Ectodermal cell (in vitro differentiated cells): ENCODE data around the gene METTL23.
"Not testable (repeated sequence)": the region's sequence is repeated elsewhere in the genome, so short reads cannot be mapped to it uniquely, and the experiment has no call there.

Source experiments
- H3K27ac ChIP-seq: 2 replicates; pipeline ENCODE4 v1.7.0; 2013; ENCODE audit warnings: mild to moderate bottlenecking, low read depth, low read length; ENCODE audit not compliant: insufficient read depth, poor library complexity, severe bottlenecking
- H3K27me3 ChIP-seq: 2 replicates; pipeline ENCODE4 v1.7.0; 2013; ENCODE audit warnings: mild to moderate bottlenecking, low read length; ENCODE audit not compliant: insufficient read depth, control insufficient read depth, poor library complexity, severe bottlenecking
- H3K36me3 ChIP-seq: one replicate; pipeline ENCODE4 v1.7.0; 2013; ENCODE audit warnings: low read length; ENCODE audit not compliant: control insufficient read depth, insufficient read depth
- H3K4me1 ChIP-seq: one replicate; pipeline ENCODE4 v1.7.0; 2013; ENCODE audit warnings: low read length; ENCODE audit not compliant: control insufficient read depth, insufficient read depth
- H3K4me3 ChIP-seq: 2 replicates; pipeline ENCODE4 v1.7.0; 2013; ENCODE audit warnings: low read depth, low read length, control low read depth; ENCODE audit not compliant: insufficient read depth
- H3K9me3 ChIP-seq: 2 replicates; pipeline ENCODE4 v1.7.0; 2013; ENCODE audit warnings: mild to moderate bottlenecking, low read length, moderate library complexity; ENCODE audit not compliant: control insufficient read depth
- WGBS, 2 experiments: methylation state at CpG; one replicate each; pipeline ENCODE4 v1.1.7; 2013; ENCODE audit warnings: missing lambda C conversion rate in 2 of 2; 5-methylcytosine and 5-hydroxymethylcytosine counted together

The METTL23 gene

GRCh38 chr17:76706817-76707216 is 19.8 kb upstream of the METTL23 start:
- Histone ChIP-seq H3K4me1 (peaks cover 26% of the 10 kb centered on the region), H3K36me3 (no peaks in the 10 kb centered on the region), H3K4me3 (no peak overlapping the region), H3K27me3 (peaks cover 30% of the 10 kb centered on the region), H3K9me3 (no peaks in the 10 kb centered on the region), H3K27ac (no peak overlapping the region)
- WGBS, 2 experiments = 95 to 98% methylated on average over 3 of the region's 3 CpGs

- peak overlapping the region; percentile 69 for H3K27ac ChIP-seq
- peaks cover 30% of the 10 kb centered on the region for H3K27me3 ChIP-seq
- WGBS, 2 experiments = 8 to 9% methylated on average over 14 of the region's 14 CpGs
- no peaks in the 10 kb centered on the region for H3K36me3 ChIP-seq
- H3K4me1 ChIP-seq = peaks cover 26% of the 10 kb centered on the region
- H3K4me3 ChIP-seq = no peak overlapping the region
- H3K9me3 ChIP-seq = no peaks in the 10 kb centered on the region
Observed at GRCh38 chr17:76707985-76708807, 18.4 kb upstream of the METTL23 start.

- Histone ChIP-seq H3K36me3 (no peaks in the 10 kb centered on the region), H3K27me3 (peaks cover 30% of the 10 kb centered on the region), H3K4me1 (peaks cover 26% of the 10 kb centered on the region), H3K4me3 (peak overlapping the region; percentile 50), H3K9me3 (no peaks in the 10 kb centered on the region), H3K27ac (peak overlapping the region; percentile 48)
- 13 to 14% methylated on average over 29 of the region's 29 CpGs for WGBS, 2 experiments
Observed at GRCh38 chr17:76709077-76709950, 17.3 kb upstream of the METTL23 start.

- H3K4me3 ChIP-seq = peak overlapping the region; percentile 50
- not testable (repeated sequence) for H3K36me3 ChIP-seq, H3K27ac ChIP-seq, H3K9me3 ChIP-seq
- WGBS, 2 experiments = 2 to 3% methylated on average over 40 to 42 of the region's 79 CpGs
- H3K4me1 ChIP-seq = peaks cover 26% of the 10 kb centered on the region
- H3K27me3 ChIP-seq = peaks cover 30% of the 10 kb centered on the region
Observed at GRCh38 chr17:76709951-76710862, 16.4 kb upstream of the METTL23 start.

- H3K4me1 ChIP-seq = peaks cover 26% of the 10 kb centered on the region
- WGBS, 2 experiments = 6 to 8% methylated on average over 55 to 56 of the region's 56 CpGs
- peak within 1 kb of the TSS; percentile 50 for H3K4me3 ChIP-seq
- no peak within 1 kb of the TSS for H3K27ac ChIP-seq
- no peaks in the 10 kb centered on the region for H3K36me3 ChIP-seq
- peaks cover 30% of the 10 kb centered on the region for H3K27me3 ChIP-seq
- no peaks in the 10 kb centered on the region for H3K9me3 ChIP-seq
Observed at GRCh38 chr17:76710863-76711611, 15.6 kb upstream of the METTL23 start, which contains the start of gene MXRA7. MXRA7 (minus strand) TSS chr17:76710965; CDS start chr17:76710946, 19 bp downstream.

- H3K9me3 ChIP-seq, H3K36me3 ChIP-seq, H3K27ac ChIP-seq, H3K4me3 ChIP-seq: not testable (repeated sequence)
- 87 to 94% methylated on average over 7 of the region's 7 CpGs for WGBS, 2 experiments
- Histone ChIP-seq H3K4me1 (peaks cover 26% of the 10 kb centered on the region), H3K27me3 (peaks cover 30% of the 10 kb centered on the region)
Observed at GRCh38 chr17:76712321-76712720, 14.3 kb upstream of the METTL23 start.

- peaks cover 20% of the 10 kb centered on the region for H3K27me3 ChIP-seq
- H3K4me3 ChIP-seq = no peak overlapping the region
- WGBS, 2 experiments = 95 to 96% methylated on average over 7 of the region's 7 CpGs
- H3K36me3 ChIP-seq = peaks cover 15% of the 10 kb centered on the region
- peaks cover 18% of the 10 kb centered on the region for H3K4me1 ChIP-seq
- no peaks in the 10 kb centered on the region for H3K9me3 ChIP-seq
- no peak overlapping the region for H3K27ac ChIP-seq
Observed at GRCh38 chr17:76713765-76714164, 12.9 kb upstream of the METTL23 start.

- Histone ChIP-seq H3K9me3 (no peaks in the 10 kb centered on the region), H3K27me3 (peaks cover 14% of the 10 kb centered on the region), H3K36me3 (peaks cover 20% of the 10 kb centered on the region), H3K4me1 (peaks cover 13% of the 10 kb centered on the region), H3K27ac (no peak overlapping the region), H3K4me3 (no peak overlapping the region)
- 89 to 90% methylated on average over 5 of the region's 5 CpGs for WGBS, 2 experiments
Observed at GRCh38 chr17:76714336-76714735, 12.3 kb upstream of the METTL23 start.

GRCh38 chr17:76714822-76715495 is 11.7 kb upstream of the METTL23 start:
- Histone ChIP-seq H3K27me3 (peaks cover 8% of the 10 kb centered on the region), H3K9me3 (no peaks in the 10 kb centered on the region), H3K4me3 (no peak overlapping the region), H3K4me1 (peaks cover 8% of the 10 kb centered on the region), H3K27ac (no peak overlapping the region), H3K36me3 (peaks cover 24% of the 10 kb centered on the region)
- 38 to 40% methylated on average over 4 of the region's 4 CpGs for WGBS, 2 experiments
